ENCODE data around the gene PI4KA.

DNA sequence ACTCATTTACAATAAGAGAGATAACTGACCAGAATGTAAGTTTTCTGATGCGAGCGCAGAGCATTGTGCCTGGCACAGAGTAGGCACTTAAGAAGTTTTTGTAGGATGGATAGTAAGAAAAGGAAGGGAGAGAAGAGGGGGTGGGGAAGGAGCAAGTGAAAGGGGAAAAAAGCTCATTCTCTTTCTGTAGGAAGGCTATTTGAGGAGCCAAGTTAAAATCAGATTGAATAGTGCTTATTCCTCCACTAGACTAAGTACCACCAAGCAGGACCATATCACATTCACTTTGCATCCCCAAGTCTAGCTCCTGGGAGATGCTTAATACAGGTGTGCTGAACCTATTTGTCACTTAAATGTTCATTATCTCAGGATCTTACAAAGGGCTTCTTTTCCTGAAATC, 44.5 kb upstream of the PI4KA start:
- TF ChIP-seq, protein P1, sequence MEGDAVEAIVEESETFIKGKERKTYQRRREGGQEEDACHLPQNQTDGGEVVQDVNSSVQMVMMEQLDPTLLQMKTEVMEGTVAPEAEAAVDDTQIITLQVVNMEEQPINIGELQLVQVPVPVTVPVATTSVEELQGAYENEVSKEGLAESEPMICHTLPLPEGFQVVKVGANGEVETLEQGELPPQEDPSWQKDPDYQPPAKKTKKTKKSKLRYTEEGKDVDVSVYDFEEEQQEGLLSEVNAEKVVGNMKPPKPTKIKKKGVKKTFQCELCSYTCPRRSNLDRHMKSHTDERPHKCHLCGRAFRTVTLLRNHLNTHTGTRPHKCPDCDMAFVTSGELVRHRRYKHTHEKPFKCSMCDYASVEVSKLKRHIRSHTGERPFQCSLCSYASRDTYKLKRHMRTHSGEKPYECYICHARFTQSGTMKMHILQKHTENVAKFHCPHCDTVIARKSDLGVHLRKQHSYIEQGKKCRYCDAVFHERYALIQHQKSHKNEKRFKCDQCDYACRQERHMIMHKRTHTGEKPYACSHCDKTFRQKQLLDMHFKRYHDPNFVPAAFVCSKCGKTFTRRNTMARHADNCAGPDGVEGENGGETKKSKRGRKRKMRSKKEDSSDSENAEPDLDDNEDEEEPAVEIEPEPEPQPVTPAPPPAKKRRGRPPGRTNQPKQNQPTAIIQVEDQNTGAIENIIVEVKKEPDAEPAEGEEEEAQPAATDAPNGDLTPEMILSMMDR (IDR thresholded peaks at IDR 0.05; ENCODE audit: low read depth, low read length, poor library complexity, severe bottlenecking), result no peak
- TF ChIP-seq EZH2phosphoT487 (IDR thresholded peaks at IDR 0.05; ENCODE audit: borderline replicate concordance, low read length), result no peak
